Esophagus muscularis mucosa (tissue), 4 donors: ENCODE measurements around the gene CASP1. TPM values are rescaled to one million over a fixed set of nuclear protein-coding genes. Genes with fewer than 3 reads are reported as not detected.

ENCODE experiments used
- DNase-seq: peaks from one replicate; pipeline ENCODE4 v3.0.0-alpha.2; 2017; ENCODE audit errors: extremely low spot score
- H3K27ac ChIP-seq, 4 donors: fragments of 200-600 bp; sonication (generic); replicated peaks in 1 of 4; 1 replicate in 3 of 4; 2 replicates in 1 of 4; pipeline ENCODE4 v1.5.1; 2016 to 2019; ENCODE audit warnings: mild to moderate bottlenecking in 1 of 4
- H3K27me3 ChIP-seq, 4 donors: fragments of 200-600 bp; sonication (generic); one replicate each; pipeline versions ENCODE4 v1.5.1 to v1.6.0; 2016 to 2019
- H3K36me3 ChIP-seq, 4 donors: fragments of 200-600 bp; sonication (generic); one replicate each; pipeline ENCODE4 v1.5.1; 2016 to 2019
- H3K4me1 ChIP-seq, 4 donors: fragments of 200-600 bp; sonication (generic); one replicate each; pipeline ENCODE4 v1.5.1; 2016 to 2019
- H3K4me3 ChIP-seq, 4 donors: fragments of 200-600 bp; sonication (generic); 1 replicate in 2 of 4; 2 replicates in 2 of 4; pipeline ENCODE4 v1.5.1; 2016 to 2019; ENCODE audit warnings: mild to moderate bottlenecking in 4 of 4, moderate library complexity in 1 of 4
- H3K9me3 ChIP-seq, 4 donors: fragments of 200-600 bp; sonication (generic); 1 replicate in 3 of 4; 2 replicates in 1 of 4; pipeline ENCODE4 v1.5.1; 2016 to 2019
- CTCF ChIP-seq, 3 experiments: fragments of 200-600 bp in 2 of 3; fragments of 450-650 bp in 1 of 3; sonication (generic) in 2 of 3; IDR thresholded peaks; one replicate each; pipeline ENCODE4 v1.5.1; 2017 to 2019; ENCODE audit warnings: antibody characterized with exemption in 3 of 3, mild to moderate bottlenecking in 2 of 3, moderate library complexity in 1 of 3
- EP300 ChIP-seq: sonication (generic); formaldehyde crosslinking; IDR thresholded peaks from one replicate; pipeline ENCODE4 v1.6.1; 2017; ENCODE audit warnings: antibody characterized with exemption
- POLR2A ChIP-seq: fragments of 450-650 bp; IDR thresholded peaks from one replicate; pipeline ENCODE4 v1.6.1; 2017; ENCODE audit warnings: antibody characterized with exemption, moderate library complexity, mild to moderate bottlenecking, low read depth
- POLR2AphosphoS5 ChIP-seq, 2 donors: sonication (generic); formaldehyde crosslinking; IDR thresholded peaks; one replicate each; pipeline ENCODE4 v1.6.1; 2017; ENCODE audit warnings: antibody characterized with exemption in 2 of 2
- WGBS: methylation state at CpG from one replicate; pipeline ENCODE4 v1.1.5; 2018; 5-methylcytosine and 5-hydroxymethylcytosine counted together
- intact Hi-C: fragments of 100-400 bp; cut with DNase I; formaldehyde crosslinking; loops from one replicate; pipeline ENCODE4 v1.15.1; 2023
- total RNA-seq, 4 donors: library from RNA; depleted of rRNA; stranded (reverse); fragments of >200 nt; gene quantifications; one replicate each; pipeline versions ENCODE4 v1.1.0 to v1.2.1, GENCODE V29; 2016

The CASP1 gene
- total RNA-seq, 4 donors from 2014 or later, result 3.7 to 11.1 (median 8.0) TPM

- no peak for DNase-seq
- 68% methylated on average over 3 of the region's 3 CpGs for whole genome bisulfite sequencing
- intact Hi-C loops, result no loop called here
- Histone ChIP-seq H3K9me3 (no peaks in the 10 kb centered on the region), H3K4me1 (no peaks in the 10 kb centered on the region), H3K27me3 (no peaks in the 10 kb centered on the region), H3K27ac (no peak overlapping the region), H3K4me3 (no peak overlapping the region), H3K36me3 (no peaks in the 10 kb centered on the region)
- TF ChIP-seq CTCF (IDR thresholded peaks at IDR 0.05), result no peak
- TF ChIP-seq POLR2A, result no peak
- no peak for TF ChIP-seq EP300
- TF ChIP-seq POLR2AphosphoS5 (IDR thresholded peaks at IDR 0.05), result no peak
Measured at GRCh38 chr11:105005451-105005845, 29.5 kb downstream of the CASP1 start.

DNA sequence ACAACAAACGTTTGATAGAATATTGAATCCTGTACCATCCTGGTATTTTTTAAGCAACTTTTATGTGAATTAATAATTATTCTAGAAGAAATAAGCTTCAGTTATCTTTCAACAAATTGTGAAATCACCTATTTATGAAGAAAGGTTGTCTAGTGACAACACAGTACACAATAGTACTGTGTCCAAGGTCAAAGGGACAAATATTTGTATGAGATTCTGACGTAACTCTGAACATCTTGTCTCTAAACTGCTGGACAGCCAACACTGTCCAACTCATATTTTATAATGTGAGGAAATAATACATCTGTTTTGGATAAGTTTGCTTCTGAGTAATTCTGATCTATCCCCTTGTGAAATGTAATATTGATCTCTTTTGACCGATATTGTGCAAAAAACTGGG lies 30.9 kb downstream of the CASP1 start:
- TF ChIP-seq POLR2AphosphoS5 (IDR thresholded peaks at IDR 0.05) (peak in 1 of 2 donors; percentile 12), CTCF (IDR thresholded peaks at IDR 0.05) (no peak), POLR2A (no peak)
- intact Hi-C loops, result no loop called here

GRCh38 chr11:105003151-105003550 lies 31.8 kb downstream of the CASP1 start:
- WGBS, result 56% methylated on average over 2 of the region's 2 CpGs
- no peaks in the 10 kb centered on the region for H3K27me3 ChIP-seq
- no peak overlapping the region for H3K27ac ChIP-seq
- no peaks in the 10 kb centered on the region for H3K9me3 ChIP-seq
- no peak for DNase-seq
- no peaks in the 10 kb centered on the region for H3K36me3 ChIP-seq
- H3K4me3 ChIP-seq, result no peak overlapping the region
- H3K4me1 ChIP-seq, result no peaks in the 10 kb centered on the region
- intact Hi-C loops, result no loop called here
- TF ChIP-seq CTCF (IDR thresholded peaks at IDR 0.05), result no peak
- TF ChIP-seq POLR2AphosphoS5 (IDR thresholded peaks at IDR 0.05), result no peak
- TF ChIP-seq POLR2A, result no peak
- TF ChIP-seq EP300, result no peak

More for the DNA sequence above, 30.9 kb downstream of the CASP1 start:
- H3K4me3 ChIP-seq, result no peak overlapping the region
- no peaks in the 10 kb centered on the region for H3K27me3 ChIP-seq
- H3K9me3 ChIP-seq, result no peaks in the 10 kb centered on the region
- no peak overlapping the region for H3K27ac ChIP-seq
- 93% methylated on average over 3 of the region's 3 CpGs for WGBS
- H3K4me1 ChIP-seq, result no peaks in the 10 kb centered on the region
- no peak for DNase-seq
- H3K36me3 ChIP-seq, result no peaks in the 10 kb centered on the region

DNA sequence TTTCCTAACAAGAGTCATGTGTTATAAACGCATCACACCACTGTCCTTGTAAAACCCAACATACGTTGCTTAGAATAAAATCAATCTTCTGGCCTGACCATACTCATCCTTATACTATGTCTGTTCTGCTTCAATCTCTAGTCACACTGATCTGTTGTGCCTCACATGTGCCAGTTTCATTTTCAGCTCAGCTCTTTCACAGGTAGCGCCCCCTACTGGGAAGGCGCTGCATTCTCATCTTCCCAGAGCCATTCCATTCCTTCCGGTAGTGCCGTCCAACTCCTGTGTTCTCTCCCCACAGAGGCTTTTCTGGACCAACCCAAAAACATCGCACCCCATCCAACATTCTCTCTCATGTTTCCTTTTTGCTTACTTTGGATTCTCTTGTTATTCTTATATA lies 34.1 kb downstream of the CASP1 start:
- TF ChIP-seq CTCF (IDR thresholded peaks at IDR 0.05) (peak; percentile 22 to 46 (median 24)), EP300 (no peak)
- WGBS, result 78% methylated on average over 7 of the region's 7 CpGs
- H3K36me3 ChIP-seq, result no peaks in the 10 kb centered on the region
- H3K27me3 ChIP-seq, result no peaks in the 10 kb centered on the region
- no peaks in the 10 kb centered on the region for H3K9me3 ChIP-seq
- intact Hi-C loops, result no loop called here
- H3K27ac ChIP-seq, result no peak overlapping the region
- H3K4me3 ChIP-seq, result no peak overlapping the region
- no peaks in the 10 kb centered on the region for H3K4me1 ChIP-seq
- no peak for DNase-seq

GRCh38 chr11:105000167-105000566 lies 34.8 kb downstream of the CASP1 start:
- 90% methylated on average over 5 of the region's 5 CpGs for whole genome bisulfite sequencing
- Histone ChIP-seq H3K4me1 (no peaks in the 10 kb centered on the region), H3K36me3 (no peaks in the 10 kb centered on the region), H3K4me3 (no peak overlapping the region), H3K9me3 (no peaks in the 10 kb centered on the region), H3K27ac (no peak overlapping the region), H3K27me3 (no peaks in the 10 kb centered on the region)
- TF ChIP-seq CTCF (IDR thresholded peaks at IDR 0.05) (no peak), POLR2A (no peak), POLR2AphosphoS5 (IDR thresholded peaks at IDR 0.05) (no peak), EP300 (no peak)
- intact Hi-C loops, result no loop called here
- no peak for DNase-seq
